ENCODE measurements around the gene CCDC134.

GRCh38 chr22:41836551-41836950, 36.1 kb downstream of the CCDC134 start:
- no peak for TF ChIP-seq ZNF8 (CRISPR knock-in tag; IDR thresholded peaks at IDR 0.05)
- TF ChIP-seq RARB (CRISPR knock-in tag; IDR thresholded peaks at IDR 0.05) = no peak
- TF ChIP-seq, protein P1, sequence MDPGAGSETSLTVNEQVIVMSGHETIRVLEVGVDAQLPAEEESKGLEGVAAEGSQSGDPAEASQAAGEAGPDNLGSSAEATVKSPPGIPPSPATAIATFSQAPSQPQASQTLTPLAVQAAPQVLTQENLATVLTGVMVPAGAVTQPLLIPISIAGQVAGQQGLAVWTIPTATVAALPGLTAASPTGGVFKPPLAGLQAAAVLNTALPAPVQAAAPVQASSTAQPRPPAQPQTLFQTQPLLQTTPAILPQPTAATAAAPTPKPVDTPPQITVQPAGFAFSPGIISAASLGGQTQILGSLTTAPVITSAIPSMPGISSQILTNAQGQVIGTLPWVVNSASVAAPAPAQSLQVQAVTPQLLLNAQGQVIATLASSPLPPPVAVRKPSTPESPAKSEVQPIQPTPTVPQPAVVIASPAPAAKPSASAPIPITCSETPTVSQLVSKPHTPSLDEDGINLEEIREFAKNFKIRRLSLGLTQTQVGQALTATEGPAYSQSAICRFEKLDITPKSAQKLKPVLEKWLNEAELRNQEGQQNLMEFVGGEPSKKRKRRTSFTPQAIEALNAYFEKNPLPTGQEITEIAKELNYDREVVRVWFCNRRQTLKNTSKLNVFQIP (CRISPR knock-in tag; IDR thresholded peaks at IDR 0.05; ENCODE audit: borderline replicate concordance, low read depth) = no peak
- TF ChIP-seq SNAI2 (CRISPR knock-in tag; IDR thresholded peaks at IDR 0.05) = no peak
- TF ChIP-seq OSR1 (CRISPR knock-in tag; IDR thresholded peaks at IDR 0.05) = no peak
- no peak for TF ChIP-seq ZFP30 (CRISPR knock-in tag; IDR thresholded peaks at IDR 0.05)
- TF ChIP-seq, protein P2, sequence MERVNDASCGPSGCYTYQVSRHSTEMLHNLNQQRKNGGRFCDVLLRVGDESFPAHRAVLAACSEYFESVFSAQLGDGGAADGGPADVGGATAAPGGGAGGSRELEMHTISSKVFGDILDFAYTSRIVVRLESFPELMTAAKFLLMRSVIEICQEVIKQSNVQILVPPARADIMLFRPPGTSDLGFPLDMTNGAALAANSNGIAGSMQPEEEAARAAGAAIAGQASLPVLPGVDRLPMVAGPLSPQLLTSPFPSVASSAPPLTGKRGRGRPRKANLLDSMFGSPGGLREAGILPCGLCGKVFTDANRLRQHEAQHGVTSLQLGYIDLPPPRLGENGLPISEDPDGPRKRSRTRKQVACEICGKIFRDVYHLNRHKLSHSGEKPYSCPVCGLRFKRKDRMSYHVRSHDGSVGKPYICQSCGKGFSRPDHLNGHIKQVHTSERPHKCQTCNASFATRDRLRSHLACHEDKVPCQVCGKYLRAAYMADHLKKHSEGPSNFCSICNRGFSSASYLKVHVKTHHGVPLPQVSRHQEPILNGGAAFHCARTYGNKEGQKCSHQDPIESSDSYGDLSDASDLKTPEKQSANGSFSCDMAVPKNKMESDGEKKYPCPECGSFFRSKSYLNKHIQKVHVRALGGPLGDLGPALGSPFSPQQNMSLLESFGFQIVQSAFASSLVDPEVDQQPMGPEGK (CRISPR knock-in tag; IDR thresholded peaks at IDR 0.05; ENCODE audit: borderline replicate concordance) = no peak
- TF ChIP-seq CREB5 (CRISPR knock-in tag; IDR thresholded peaks at IDR 0.05; ENCODE audit: low read depth) = no peak
- TF ChIP-seq CSDC2 (CRISPR knock-in tag; IDR thresholded peaks at IDR 0.05) = no peak
- TF ChIP-seq ZFP3 (CRISPR knock-in tag; IDR thresholded peaks at IDR 0.05) = no peak
- TF ChIP-seq GLIS3 (CRISPR knock-in tag; IDR thresholded peaks at IDR 0.05) = no peak
